ENCODE data around the gene STX4. TPM values are rescaled to one million over a fixed set of nuclear protein-coding genes. Genes with fewer than 3 reads are reported as not detected.
A peak's percentile ranks its signal among the peaks of the same experiment; 100 is the strongest.

STX4 gene
- polyA plus RNA-seq, 1 of the 3 experiments (the other 2 are of a cell fraction): 117 TPM

GRCh38 chr16:31073142-31073969 is 40.0 kb downstream of the STX4 start:
- WGBS (ENCODE audit: low lambda C conversion rate): 0% methylated on average over 22 of the region's 83 CpGs

More at GRCh38 chr16:31073142-31073969, 40.0 kb downstream of the STX4 start:
- Histone ChIP-seq H3K9ac (peak overlapping the region; percentile 95), H3K36me3 (replicated peaks in 1 of 2; ENCODE audit: control insufficient read depth in 1 of 2, insufficient read depth in 2 of 2, low read length in 1 of 2) (peaks cover 11 to 25% of the 10 kb centered on the region in 2 experiments), H3K4me3 (ENCODE audit: low read depth in 2 of 2, low read length in 1 of 2) (peak overlapping the region; percentile 90 to 95), H4K20me1 (ENCODE audit: insufficient read depth) (0 out of 2 replicates have a peak, but pooled peaks cover 3% of the 10 kb centered on the region), H3K9me3 (no peaks in the 10 kb centered on the region), H3F3A (replicated peaks; ENCODE audit: insufficient read depth) (peaks cover 7% of the 10 kb centered on the region), H3K4me2 (peak overlapping the region; percentile 93), H3K27ac (ENCODE audit: low read depth in 2 of 2, low read length in 1 of 2) (peak overlapping the region; percentile 93 to 95), H3K79me2 (ENCODE audit: insufficient read depth) (peaks cover 89% of the 10 kb centered on the region), H3K9me2 (no peaks in the 10 kb centered on the region), H2AFZ (ENCODE audit: low read depth) (peak overlapping the region; percentile 83), H3K27me3 (ENCODE audit: insufficient read depth) (no peaks in the 10 kb centered on the region), H3K4me1 (ENCODE audit: control insufficient read depth in 1 of 2, insufficient read depth in 2 of 2, low read depth in 1 of 2, low read length in 1 of 2) (peaks cover 5 to 14% of the 10 kb centered on the region in 2 experiments; a peak in 3 of 4 replicates)
- CTCF ChIA-PET: interaction anchor here (1.0 to 4.3 kb wide), 6 partner anchors 16 to 119 kb away, joined by 3 to 19 read pairs (median 6); partner anchors contain the start of genes HSD3B7 and PRSS53
- no peak for TF ChIP-seq PBX3 (IDR thresholded peaks at IDR 0.05)
- TF ChIP-seq FOXJ3 (CRISPR knock-in tag; IDR thresholded peaks at IDR 0.05): no peak
- peak; percentile 71 for TF ChIP-seq YY1 (IDR thresholded peaks at IDR 0.05; ENCODE audit: low read depth)
- TF ChIP-seq SIN3A (IDR thresholded peaks at IDR 0.05; ENCODE audit: borderline replicate concordance, low read depth, low read length): 0 out of 2 replicates have a peak, but pooled peaks have one; percentile 39
- TF ChIP-seq NFIC (IDR thresholded peaks at IDR 0.05; ENCODE audit: borderline replicate concordance): peak; percentile 28; the same call in 1 of the 2 replicates
- TF ChIP-seq CHD2 (IDR thresholded peaks at IDR 0.05; ENCODE audit: low read length, partially characterized antibody): peak; percentile 47
- peak; percentile 75 for TF ChIP-seq ELF1 (IDR thresholded peaks at IDR 0.05)
- peak; percentile 85 for TF ChIP-seq TAF1 (IDR thresholded peaks at IDR 0.05; ENCODE audit: borderline replicate concordance, low read depth, low read length)
- TF ChIP-seq REST (IDR thresholded peaks at IDR 0.05; ENCODE audit: low read depth, low read length): 0 out of 2 replicates have a peak, but pooled peaks have one; percentile 12
- TF ChIP-seq MXI1 (IDR thresholded peaks at IDR 0.05; ENCODE audit: low read depth, low read length): peak; percentile 62; the same call in 1 of the 2 replicates
- no peak for TF ChIP-seq RCOR1 (IDR thresholded peaks at IDR 0.05; ENCODE audit: low read length)
- TF ChIP-seq POLR2AphosphoS5 (IDR thresholded peaks at IDR 0.05; ENCODE audit: low read depth, low read length): no peak; the same call in 1 of the 2 replicates
- peak; percentile 58 for TF ChIP-seq GABPA (IDR thresholded peaks at IDR 0.05; ENCODE audit: low read depth)
- peak; percentile 94 for DNase-seq
- POLR2A ChIA-PET: interaction anchor here (0.6 to 2.7 kb wide), 18 partner anchors 11 to 387 kb away, joined by 3 to 22 read pairs (median 4); partner anchors contain the start of genes FUS, HSD3B7, KAT8 and PRSS53
